Nephron progenitor cell (in vitro differentiated cells): ENCODE results near the gene PLEKHM3.

Experiments
- DNase-seq: peaks from one replicate; pipeline ENCODE4 v3.0.0; 2021
- H3K27ac Mint-ChIP-seq: 2 replicates; pipeline ENCODE4 v1.8.0; 2021; ENCODE audit warnings: mild to moderate bottlenecking, moderate library complexity, mixed read lengths
- H3K27me3 Mint-ChIP-seq: 2 replicates; pipeline ENCODE4 v1.8.0; 2021; ENCODE audit warnings: mild to moderate bottlenecking, low read depth, mixed read lengths; ENCODE audit not compliant: poor library complexity
- H3K36me3 Mint-ChIP-seq: 2 replicates; pipeline ENCODE4 v1.8.0; 2021; ENCODE audit warnings: low read depth, mixed read lengths
- H3K4me1 Mint-ChIP-seq: 2 replicates; pipeline ENCODE4 v1.8.0; 2021; ENCODE audit warnings: mixed read lengths
- H3K4me3 Mint-ChIP-seq: 2 replicates; pipeline ENCODE4 v1.8.0; 2021; ENCODE audit warnings: mild to moderate bottlenecking, moderate library complexity, mixed read lengths
- H3K9me3 Mint-ChIP-seq: 2 replicates; pipeline ENCODE4 v1.8.0; 2021; ENCODE audit warnings: mild to moderate bottlenecking, moderate library complexity, mixed read lengths
- TF ChIP-seq, protein P1 (sequence below): fragments of 200-600 bp; sonication (generic); IDR thresholded peaks from 2 replicates; pipeline ENCODE4 v1.5.0; 2021; ENCODE audit warnings: antibody characterized with exemption

PLEKHM3 gene

DNA sequence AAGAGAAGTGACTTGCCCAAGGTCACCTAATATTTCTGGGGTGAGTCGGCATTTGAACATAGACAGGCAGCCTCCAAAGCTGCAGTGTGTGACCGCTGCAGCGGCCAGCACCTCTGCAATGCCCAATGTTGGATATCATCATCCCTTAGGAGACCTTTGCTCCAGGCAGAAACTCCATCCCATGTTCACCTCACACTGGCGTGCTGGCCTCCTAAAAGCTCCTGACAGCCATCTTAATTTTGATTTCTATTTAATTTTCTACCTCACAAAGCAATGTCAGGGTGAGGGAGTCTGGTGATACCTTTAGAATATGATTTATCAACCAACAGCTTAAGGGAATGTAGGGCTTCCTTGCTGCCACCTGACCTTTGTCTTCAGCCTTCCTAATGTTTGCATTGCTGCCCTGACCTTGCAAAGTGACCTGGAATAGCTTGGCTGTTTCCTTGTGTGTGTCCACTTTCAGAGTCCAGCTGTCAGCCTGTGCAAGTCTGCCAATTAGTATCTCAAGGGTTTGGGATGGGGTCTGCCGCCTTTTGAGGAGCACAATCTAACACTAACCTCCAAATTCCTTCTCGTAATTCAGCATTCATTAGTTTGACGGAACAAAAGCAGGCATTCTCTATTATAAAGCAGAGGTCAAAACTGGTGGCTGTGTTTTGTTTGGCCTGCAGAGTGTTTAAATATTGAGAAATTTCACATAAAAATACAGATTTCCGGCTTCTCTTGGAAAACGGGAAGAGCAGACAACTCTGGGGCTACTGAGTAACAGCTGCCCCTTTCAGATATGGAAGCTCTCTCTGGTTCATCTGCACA lies 127.6 kb downstream of the PLEKHM3 start:
- Mint-ChIP-seq H3K9me3 (no peaks in the 10 kb centered on the region), H3K27ac (no peak overlapping the region), H3K4me3 (no peak overlapping the region), H3K27me3 (peaks cover 15% of the 10 kb centered on the region), H3K36me3 (peaks cover 4% of the 10 kb centered on the region), H3K4me1 (peaks cover 28% of the 10 kb centered on the region)
- TF ChIP-seq, protein P1, sequence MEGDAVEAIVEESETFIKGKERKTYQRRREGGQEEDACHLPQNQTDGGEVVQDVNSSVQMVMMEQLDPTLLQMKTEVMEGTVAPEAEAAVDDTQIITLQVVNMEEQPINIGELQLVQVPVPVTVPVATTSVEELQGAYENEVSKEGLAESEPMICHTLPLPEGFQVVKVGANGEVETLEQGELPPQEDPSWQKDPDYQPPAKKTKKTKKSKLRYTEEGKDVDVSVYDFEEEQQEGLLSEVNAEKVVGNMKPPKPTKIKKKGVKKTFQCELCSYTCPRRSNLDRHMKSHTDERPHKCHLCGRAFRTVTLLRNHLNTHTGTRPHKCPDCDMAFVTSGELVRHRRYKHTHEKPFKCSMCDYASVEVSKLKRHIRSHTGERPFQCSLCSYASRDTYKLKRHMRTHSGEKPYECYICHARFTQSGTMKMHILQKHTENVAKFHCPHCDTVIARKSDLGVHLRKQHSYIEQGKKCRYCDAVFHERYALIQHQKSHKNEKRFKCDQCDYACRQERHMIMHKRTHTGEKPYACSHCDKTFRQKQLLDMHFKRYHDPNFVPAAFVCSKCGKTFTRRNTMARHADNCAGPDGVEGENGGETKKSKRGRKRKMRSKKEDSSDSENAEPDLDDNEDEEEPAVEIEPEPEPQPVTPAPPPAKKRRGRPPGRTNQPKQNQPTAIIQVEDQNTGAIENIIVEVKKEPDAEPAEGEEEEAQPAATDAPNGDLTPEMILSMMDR: no peak
- no peak for DNase-seq

DNA sequence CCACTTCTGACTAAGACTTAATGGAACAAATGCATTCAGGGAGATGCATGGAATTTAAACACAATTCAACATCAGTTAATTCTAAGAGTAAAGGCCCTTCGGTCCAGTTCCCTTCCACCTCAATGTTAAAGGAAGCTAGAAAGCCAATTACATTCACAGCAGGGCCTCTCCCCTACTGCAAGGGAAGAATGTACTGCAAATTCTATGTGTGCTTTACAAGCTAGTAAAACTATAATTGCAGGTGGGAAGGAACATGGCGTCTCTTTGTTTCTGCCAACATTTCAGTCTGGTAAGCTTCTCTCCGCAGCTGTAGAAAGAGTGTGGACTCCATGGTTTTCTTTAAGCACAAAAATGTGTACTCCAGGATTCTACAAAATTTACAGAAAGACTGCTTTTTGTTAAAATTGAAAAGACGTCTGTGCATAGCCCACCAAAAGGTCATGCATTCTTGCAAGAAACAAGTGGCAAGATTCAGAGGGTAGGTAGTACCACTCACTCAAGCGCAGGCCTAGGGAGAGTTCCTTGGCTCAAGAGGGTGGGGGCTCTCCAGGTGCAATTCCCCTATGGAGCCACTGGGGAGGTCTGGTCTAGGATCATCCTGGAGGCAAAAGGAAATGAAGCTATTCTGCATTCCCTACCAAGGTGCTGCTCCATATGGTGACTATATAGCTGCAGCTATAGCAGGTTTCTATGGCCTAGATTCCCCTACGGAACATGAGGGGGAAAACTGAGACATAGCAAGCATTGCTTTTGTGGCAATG lies 128.6 kb downstream of the PLEKHM3 start:
- Mint-ChIP-seq H3K4me1 (peaks cover 34% of the 10 kb centered on the region), H3K9me3 (no peaks in the 10 kb centered on the region)

DNA sequence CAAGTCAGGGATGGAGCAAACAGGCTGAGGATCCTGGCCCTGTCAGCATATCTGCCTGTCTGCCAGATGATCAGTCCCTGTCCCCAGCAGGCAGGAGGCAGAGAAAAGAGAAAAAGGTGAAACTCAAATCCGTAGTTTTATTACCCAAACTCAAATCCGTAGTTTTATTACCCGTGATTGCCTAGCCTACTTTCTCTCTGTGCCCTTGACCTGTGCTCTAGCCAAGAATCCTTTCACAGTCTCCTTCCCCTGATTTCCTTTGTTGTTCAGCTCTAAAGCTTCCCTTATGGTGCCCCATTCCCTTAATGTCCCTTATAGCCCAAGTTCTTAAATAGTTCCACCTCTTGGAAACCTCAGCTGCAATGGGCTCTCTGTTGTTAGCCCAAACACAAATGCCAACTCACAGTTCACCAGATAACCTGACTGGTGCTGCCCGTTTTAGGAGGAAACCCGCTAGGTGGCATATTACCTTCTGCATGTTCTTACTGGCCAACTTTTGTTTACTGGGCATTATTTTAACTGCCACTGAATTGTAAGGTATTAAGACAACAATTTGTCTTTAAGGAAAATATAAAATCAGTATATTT lies 130.0 kb downstream of the PLEKHM3 start:
- DNase-seq: no peak
- H3K9me3 Mint-ChIP-seq: no peaks in the 10 kb centered on the region
- TF ChIP-seq, protein P1: no peak
- peaks cover 4% of the 10 kb centered on the region for H3K36me3 Mint-ChIP-seq
- H3K27ac Mint-ChIP-seq: peak overlapping the region; percentile 63
- no peak overlapping the region for H3K4me3 Mint-ChIP-seq
- H3K27me3 Mint-ChIP-seq: peaks cover 18% of the 10 kb centered on the region
- peaks cover 31% of the 10 kb centered on the region for H3K4me1 Mint-ChIP-seq

More for the DNA sequence above, 128.6 kb downstream of the PLEKHM3 start:
- Mint-ChIP-seq H3K27me3 (peaks cover 18% of the 10 kb centered on the region), H3K36me3 (peaks cover 4% of the 10 kb centered on the region), H3K4me3 (no peak overlapping the region), H3K27ac (no peak overlapping the region)
- no peak for DNase-seq
- TF ChIP-seq, protein P1: no peak

DNA sequence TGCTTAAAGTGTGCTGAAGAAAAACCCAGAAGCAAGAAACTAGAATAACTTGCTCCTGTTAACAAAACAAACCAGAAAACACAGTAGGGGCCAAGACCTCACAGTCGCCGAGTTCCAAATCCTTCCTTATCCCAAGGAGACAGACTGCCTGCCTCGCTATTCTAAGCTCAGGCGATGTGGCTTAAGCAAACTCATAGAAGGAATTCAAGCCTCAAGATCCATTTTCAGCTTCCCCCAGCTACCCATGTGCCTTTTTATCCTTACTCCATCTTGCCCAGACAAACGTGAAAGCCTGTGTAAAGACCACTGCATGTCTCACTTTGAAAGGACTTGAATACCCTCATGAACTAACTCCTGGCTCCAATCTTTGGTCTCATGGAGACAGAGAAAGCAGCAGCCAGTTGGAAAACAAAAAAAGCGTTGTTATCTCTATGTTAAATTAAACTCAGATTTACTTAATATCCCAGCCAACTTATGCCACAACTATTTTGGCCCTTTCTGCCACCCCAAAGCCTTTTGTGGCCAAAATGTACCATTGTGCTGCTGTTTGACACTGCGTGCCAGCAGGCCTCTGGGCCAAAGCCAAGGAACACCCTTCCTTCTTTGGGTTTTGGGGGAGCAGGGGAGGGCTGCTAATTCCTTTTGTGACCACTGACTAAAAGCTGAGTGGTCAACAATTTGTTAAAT lies 132.5 kb downstream of the PLEKHM3 start:
- H3K27me3 Mint-ChIP-seq: peaks cover 12% of the 10 kb centered on the region
- no peaks in the 10 kb centered on the region for H3K9me3 Mint-ChIP-seq
- TF ChIP-seq, protein P1: no peak
- peak overlapping the region; percentile 24 for H3K27ac Mint-ChIP-seq
- no peaks in the 10 kb centered on the region for H3K36me3 Mint-ChIP-seq
- no peak for DNase-seq
- peaks cover 37% of the 10 kb centered on the region for H3K4me1 Mint-ChIP-seq
- H3K4me3 Mint-ChIP-seq: no peak overlapping the region

DNA sequence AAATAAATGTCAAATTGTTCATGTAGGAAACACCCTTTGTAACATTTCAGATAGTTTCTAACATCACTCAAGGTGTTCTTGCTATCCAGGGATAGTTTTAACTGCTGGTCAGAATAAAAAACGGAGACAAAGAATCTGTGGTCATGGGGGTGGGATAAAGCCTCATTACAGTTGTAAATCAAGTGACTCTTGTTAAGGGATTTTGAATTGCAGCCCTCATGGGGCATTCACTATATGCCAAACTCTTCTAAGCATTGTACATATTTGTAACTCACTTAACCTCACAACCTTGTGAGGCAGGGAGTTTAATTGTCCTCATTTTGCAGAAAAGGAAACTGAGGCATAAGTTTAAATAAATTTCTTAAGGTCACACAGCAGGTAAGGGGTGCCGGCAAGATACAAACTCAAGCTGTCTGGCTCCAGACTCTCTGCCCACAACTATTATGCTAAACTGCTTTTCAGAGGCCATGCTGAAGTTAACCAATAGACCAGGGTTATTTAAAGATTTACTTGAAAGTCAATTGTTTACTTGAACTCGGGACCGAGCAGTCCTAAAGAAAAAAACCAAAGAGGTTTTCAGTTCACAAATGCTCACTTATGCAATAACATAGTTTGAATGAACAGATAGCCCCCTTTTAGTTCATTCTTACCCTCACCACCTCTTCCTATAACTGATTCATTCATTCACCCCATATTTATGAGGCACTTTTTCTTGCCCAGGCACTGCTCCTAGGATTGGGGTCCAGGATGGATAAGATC lies 134.1 kb downstream of the PLEKHM3 start:
- Mint-ChIP-seq H3K4me1 (peaks cover 33% of the 10 kb centered on the region), H3K9me3 (no peaks in the 10 kb centered on the region), H3K27ac (no peak overlapping the region), H3K36me3 (no peaks in the 10 kb centered on the region), H3K4me3 (no peak overlapping the region), H3K27me3 (peaks cover 10% of the 10 kb centered on the region)
- DNase-seq: no peak
- TF ChIP-seq, protein P1: no peak
